Embryonic facial prominence (tissue), 1 donor: ENCODE measurements around the gene FMN1.

Experiments
- DNase-seq: peaks from one replicate; pipeline ENCODE4 v3.0.0-alpha.2; 2016; ENCODE audit errors: extremely low spot score

Gene FMN1

GRCh38 chr15:32824777-32825176 lies 369.7 kb downstream of the FMN1 start:
- DNase-seq: no peak

DNA sequence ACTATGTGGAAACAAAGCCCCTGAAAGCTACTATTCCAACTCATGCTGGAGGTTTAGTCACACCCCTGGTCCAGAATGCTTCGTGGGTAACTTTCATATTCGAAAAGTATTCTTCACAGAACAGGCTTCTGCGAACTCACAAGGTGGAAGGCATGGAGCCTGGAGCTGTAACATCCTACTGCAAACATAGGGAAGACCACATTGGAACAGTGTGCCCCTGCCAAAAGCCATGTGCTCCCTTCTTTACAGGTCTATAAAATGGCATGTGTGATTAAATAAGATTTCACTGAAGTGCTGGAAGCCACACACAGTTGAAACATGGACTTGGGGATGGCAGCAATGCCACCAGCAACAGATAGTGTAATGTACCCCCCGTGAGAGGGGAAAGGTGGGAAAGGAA lies 370.8 kb downstream of the FMN1 start:
- DNase-seq: no peak

GRCh38 chr15:32822739-32823138 lies 371.8 kb downstream of the FMN1 start:
- DNase-seq: no peak

GRCh38 chr15:32819448-32819847 lies 375.1 kb downstream of the FMN1 start:
- DNase-seq: no peak

DNA sequence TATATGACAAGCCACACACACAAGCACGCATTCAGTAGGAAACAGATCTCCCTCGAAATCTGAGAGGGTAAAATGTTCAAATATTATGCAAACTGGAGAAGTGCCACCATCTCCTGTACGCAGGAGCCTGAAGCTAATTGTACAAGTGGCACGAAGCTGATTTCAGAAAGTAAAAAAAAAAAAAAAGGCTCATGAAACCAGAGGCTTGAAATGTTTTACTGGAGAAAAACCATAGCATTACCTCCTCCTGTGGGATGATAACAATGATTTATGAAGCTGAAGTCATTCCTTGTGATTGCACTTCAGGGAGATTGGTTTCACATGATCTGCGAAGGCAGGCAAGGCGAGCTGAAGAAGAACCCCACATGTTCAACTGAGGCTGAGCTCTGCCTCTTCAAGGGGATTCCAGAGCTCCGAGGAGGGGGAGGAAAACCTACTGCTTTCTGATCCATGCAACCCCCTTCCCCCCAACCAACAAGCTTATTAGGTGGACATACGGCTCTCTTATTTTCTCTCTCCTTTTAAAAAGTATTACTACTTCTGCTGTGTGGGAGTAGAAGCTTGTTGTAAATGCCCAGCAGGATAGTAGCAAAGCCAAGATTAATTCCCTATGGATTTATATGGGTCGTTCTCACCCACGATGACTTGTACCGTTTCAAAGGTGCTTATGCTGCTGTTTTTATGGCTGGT lies 375.6 kb downstream of the FMN1 start:
- DNase-seq: no peak

DNA sequence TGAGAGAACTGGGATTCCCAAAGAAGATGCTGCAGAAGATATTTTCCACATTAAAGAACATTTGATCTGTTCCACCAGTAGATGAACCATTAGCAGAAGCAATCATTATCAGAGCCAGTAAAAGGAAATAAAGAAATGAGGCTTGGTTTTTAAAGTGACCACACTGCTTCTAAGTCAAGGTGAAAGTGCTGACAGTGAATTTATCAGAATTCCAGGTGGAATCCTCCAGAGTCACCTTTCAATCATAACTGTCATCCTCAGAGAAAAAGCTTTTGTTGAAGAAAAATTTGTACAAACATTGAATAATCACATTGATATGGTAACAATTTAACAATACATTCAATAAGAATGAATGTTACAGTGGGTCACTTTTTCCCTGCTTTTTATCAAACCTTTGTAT lies 376.9 kb downstream of the FMN1 start:
- no peak for DNase-seq

- no peak for DNase-seq
These were observed 387.2 kb downstream of the FMN1 start for GRCh38 chr15:32807331-32807730.

DNA sequence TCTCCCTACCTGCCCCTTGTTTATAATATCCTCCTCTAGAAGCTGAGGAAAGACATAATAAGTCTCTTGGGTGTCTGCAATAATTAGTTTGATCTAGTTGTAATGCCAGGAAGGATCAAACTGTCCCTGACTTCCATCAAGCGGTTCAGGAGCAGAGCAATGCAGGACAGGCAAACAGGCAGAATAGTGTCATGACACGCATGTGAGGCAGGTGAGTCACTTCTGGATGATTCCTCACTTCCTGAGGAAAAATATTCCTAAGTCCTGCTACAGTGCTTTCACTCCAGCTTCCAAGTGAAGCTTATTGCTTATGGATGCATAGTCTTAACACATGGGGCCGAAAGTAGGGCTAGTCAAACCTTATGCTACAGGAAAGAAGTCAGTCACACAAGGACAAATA lies 390.9 kb downstream of the FMN1 start:
- no peak for DNase-seq

DNA sequence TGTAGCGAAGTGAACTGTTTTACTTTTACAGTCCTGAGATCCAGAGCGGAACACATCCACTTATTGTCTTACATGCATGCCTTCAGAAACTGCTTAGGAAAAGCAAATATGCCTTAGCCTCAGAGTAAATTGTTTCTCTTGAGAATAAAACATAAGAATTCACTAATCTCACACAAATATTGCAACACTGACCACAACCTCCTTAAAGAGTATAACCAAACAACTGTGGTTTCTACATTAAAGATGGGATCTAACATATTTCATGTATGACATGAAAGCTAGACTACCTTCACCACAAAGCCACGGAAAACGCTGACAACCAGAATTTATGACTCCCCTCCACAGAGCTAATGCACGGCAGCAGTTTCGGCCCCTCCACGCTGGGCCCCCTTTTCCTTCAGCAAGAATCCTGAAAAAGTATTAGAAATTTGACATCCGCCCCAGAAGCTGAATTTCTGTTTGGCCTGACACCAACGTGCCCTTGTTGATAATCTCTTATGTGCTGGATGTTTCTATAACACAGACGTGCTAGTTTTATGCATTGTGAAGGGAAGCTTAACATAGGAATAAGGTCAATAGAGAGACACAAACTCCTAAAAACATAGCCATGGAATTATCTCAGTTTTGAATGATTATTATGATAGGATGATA lies 392.1 kb downstream of the FMN1 start:
- no peak for DNase-seq

DNA sequence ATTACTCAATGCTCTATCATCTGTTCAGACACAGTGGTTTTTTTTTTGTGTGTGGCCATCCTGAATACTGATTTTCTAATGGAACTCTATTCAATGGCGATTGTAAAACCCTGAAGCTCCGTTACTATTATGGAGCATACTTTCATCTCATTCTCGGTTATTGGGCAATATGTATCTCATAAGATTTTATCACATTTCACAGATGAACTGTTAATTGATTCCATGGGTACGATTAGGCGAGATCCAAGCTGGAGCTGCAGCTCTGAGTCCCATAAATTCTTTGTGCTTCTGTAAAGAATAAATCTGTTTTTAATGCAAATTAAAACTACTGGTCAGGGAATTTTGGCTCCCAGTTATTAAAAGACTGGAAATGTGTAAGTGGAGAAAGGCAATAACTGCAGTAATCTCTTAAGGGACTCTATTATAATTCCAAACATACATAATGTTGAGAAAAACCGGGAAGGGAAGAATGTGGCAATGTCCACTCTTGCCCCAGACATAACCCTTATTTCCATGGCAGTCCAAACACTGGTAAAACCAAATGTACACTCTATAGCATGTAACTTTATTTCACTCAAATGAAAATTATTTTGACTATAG lies 394.5 kb downstream of the FMN1 start:
- no peak for DNase-seq

GRCh38 chr15:32796856-32797255 lies 397.7 kb downstream of the FMN1 start:
- no peak for DNase-seq

DNA sequence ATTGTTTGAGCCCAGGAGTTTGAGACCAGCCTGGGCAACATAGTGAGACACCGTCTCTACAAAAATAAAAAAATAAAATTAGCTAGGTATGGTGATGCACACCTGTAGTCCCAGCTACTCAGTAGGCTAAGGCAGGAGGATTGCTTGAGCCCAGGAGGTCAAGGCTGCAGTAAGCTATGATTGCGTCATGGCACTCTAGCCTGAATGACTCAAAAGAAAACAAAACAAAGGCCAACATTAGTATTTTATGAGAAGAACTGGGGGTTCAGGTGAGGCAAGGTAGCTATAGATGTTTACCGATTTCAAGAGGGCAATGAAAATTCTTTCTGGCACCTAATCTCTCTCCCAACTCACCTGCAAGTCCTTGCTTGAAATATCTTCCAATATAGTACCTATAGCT lies 399.5 kb downstream of the FMN1 start:
- no peak for DNase-seq

DNA sequence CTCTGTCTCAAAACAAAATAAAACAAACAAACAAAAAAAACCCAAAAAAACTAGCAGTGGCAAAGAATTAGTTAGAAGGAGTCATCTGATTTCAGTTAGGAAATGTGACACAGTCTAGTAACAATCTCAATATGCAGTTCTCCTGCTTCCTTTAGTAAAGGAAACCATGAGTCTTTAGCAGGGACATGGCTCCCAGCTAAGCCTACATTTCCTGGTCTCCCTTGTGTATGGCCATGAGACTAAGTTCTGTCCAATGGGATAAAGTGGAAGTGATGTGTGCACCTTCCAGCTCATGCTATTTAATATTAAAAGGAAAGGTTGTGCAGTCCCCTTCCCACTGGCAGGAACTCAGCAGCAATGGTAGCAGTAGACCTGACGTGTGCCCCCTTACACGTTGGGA lies 402.1 kb downstream of the FMN1 start:
- DNase-seq: no peak

- no peak for DNase-seq
These were observed 404.0 kb downstream of the FMN1 start for GRCh38 chr15:32790352-32790999.

DNA sequence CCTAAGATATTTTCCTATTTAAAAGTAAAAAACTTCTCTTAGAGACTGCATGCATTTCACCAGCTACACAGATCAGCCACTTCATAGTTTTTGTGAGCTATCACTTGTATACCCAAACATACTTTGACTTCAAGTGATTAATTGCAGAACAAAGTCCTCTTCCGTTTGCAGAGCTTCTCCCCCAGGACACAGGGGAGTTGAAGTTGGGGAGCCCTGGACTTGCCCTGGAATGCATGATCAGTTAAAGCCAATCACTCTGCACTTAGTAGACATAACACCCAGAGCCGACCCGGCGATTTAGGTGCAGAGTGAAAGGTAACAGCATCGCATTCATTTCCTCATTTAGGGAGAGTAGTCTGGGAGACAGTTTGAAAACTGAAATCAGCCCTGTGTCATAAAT lies 406.6 kb downstream of the FMN1 start:
- DNase-seq: no peak

DNA sequence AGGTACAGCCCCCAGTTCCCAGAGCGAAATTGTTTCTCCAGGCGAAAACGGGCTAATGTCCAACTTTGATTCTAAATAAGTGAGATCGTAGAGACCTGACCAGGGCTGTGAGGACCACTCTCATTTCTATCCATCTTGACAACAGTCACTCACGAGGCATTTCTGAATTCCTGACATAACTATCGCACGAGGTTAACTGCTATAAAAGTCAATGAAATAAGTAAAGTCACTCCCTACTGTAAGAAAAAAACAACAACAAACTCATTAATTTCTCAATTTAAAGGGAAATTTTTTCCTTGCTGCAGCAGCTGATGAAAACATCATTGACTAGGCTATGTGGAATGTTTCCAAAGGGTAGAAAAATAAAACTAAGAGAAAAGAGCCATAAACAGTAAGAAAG lies 407.6 kb downstream of the FMN1 start:
- no peak for DNase-seq

DNA sequence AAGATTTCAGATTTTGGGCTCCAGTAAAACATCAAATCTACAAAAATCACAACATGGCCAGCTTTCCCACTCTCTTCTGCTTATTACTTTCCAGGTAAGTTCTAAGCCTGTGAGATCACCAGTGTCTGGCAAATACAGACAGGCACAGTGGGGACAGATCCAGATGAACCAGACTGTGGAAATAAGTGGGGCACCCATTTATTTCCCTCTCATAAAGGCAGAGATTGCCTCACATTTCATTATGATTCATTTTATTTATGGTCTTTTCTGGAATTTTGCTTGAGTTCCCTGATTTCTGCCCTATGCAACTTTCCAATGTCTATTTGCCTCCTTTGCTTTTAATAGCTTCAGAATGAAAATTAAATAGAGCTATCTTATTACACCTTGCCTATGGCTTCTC lies 409.9 kb downstream of the FMN1 start:
- DNase-seq: no peak

- DNase-seq: no peak
These were observed 412.7 kb downstream of the FMN1 start for GRCh38 chr15:32781781-32782180.

- DNase-seq: no peak
These were observed 415.9 kb downstream of the FMN1 start for GRCh38 chr15:32778391-32779176.

- no peak for DNase-seq
These were observed 419.4 kb downstream of the FMN1 start for GRCh38 chr15:32775103-32775502.

DNA sequence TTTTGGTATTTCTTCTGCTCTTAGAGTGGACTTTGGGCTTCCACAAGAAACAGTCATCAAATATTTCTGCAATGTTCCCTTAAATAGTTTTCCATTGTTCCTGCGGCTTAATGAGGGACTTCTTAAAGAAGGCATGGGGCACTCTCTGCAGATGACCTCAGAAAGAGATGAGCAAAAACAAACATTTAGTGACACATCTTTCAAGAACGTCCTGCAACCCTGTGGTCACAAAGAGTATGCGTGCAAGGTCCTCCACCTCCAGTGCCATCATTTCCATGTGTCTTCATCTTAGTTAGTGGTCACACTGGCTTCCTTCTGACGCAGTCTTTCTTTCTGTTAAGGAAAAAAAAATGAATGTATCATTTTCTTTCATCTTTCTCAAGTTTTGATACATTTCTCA lies 420.5 kb downstream of the FMN1 start:
- no peak for DNase-seq

DNA sequence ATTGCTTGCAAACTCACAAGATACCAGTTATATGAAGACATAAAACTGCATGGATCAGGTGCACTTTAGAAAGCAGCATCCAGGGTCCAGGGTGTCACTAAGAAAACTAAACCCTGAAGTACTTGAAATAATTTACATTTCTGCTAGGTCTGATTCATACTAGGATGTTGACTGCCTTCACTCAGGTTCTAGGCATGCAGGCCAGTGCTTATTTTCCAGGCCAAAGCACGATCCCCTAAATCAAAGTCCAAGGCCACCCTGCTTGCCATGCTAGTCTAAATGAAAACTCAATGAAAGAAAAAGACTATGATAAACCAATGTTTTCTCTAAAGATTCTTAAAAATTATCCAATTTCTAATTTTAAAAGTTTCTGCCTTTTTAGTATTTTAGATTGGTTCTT lies 427.3 kb downstream of the FMN1 start:
- DNase-seq: no peak
